GM21576 (cell line): ENCODE results near the gene PDE11A.
A peak's percentile ranks its signal among the peaks of the same experiment; 100 is the strongest.

Experiments used
- ATAC-seq: cut with Tn5 transposase; IDR thresholded peaks from one replicate; pipeline ENCODE4 v1.9.1; 2021; ENCODE audit warnings: mild to moderate bottlenecking, moderate library complexity; ENCODE audit not compliant: unreplicated experiment

PDE11A gene

DNA sequence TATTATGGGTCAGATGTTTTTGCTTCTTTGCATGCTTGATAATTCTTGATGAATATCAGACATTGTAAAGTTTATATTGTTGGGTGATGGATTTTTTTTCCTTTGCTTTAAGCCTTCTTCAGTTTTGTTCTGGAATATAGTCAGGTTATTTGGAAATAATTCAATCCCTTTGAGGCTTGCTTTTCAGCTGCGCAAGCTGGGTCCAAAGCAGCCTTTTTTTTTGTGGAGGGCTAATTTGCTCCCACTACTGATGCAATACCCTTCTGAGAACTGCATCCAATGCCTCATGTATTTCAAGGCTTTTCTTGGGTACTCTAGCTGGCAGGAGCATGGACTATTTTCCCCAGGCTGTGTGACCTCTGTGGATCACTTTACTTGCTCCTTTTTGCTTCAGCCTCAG lies 434.1 kb downstream of the PDE11A start:
- ATAC-seq, result no peak

DNA sequence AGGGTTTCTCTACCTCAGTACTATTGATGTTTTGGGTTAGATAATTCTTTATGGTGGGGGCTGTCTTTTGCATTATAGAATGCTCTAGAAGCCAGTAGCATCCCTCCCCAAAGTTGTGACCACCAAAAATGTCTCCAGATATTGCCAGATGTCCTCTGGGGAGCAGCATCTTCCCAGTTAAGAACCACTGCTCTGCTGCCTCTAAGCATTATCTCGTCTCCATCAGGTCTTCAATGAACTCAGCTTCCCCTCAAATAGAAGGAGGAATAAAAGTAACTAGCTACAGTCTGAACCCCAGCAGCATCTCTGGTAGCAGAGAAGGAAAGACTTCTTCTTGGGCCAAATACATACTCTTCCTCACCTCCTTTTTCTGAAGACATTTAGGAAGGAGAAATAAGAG lies 435.9 kb downstream of the PDE11A start:
- ATAC-seq, result no peak

- no peak for ATAC-seq
Measured at GRCh38 chr2:177635696-177636095, 436.9 kb downstream of the PDE11A start.

DNA sequence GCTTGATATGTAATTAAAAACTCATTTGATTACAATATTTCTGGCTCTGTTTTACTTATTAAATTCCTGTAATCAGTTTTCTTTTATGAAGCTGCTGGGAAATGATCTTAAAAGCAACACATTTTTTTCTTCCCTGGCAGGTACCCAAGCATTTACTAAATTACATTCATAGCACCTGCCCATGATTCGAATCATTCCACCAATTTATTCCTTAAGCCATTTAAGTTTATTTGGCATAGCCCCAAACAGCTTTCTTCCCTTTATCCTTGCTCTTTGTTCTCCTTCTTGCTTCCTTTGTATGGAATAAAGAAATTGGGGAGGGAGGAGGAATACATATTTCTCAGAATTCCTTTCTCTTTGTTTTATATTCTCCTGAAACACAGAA lies 438.7 kb downstream of the PDE11A start:
- ATAC-seq, result no peak

GRCh38 chr2:177633111-177633510 lies 439.5 kb downstream of the PDE11A start:
- ATAC-seq, result no peak

DNA sequence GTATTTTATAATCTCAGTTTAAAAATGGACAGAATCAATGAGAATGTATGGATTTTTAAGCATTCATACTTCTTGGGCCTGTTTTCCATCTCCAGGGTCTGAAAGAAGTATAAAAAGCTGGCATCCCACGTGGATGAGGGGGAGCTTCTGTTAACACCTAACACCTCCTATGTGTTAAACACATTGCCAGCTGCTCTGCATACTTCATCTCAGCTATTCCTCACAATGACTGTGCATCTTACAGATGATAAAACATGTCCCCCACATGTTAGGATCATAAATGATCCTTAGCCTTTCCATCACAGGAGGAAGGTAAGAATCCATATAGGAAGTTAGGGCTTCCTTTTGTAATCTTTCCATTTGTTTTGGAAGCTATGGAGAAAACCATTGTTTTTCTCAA lies 440.9 kb downstream of the PDE11A start:
- ATAC-seq, result no peak

- no peak for ATAC-seq
Measured at GRCh38 chr2:177629357-177630024, 443.1 kb downstream of the PDE11A start.

GRCh38 chr2:177628831-177629230 lies 443.7 kb downstream of the PDE11A start:
- no peak for ATAC-seq

- ATAC-seq, result no peak
Measured at GRCh38 chr2:177625744-177626650, 446.6 kb downstream of the PDE11A start.

DNA sequence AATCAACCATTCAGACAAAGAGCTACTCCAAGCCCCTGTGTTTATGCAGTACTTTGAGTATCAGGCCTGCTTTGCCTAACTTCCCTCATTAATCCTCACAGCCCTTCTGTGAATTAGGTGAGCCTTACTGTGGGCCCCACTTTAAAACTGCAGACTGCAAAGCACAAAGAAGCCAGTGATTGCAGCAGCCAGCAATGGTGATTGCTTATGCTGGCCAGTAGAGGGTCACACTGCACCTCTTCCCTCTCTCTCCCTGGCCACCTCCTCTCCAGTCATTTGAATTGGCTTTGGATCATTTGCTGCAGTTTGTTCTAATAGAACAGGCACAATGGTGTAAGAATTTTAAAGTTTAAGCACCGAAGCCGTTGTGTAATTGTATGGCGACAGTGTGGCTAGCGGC lies 450.1 kb downstream of the PDE11A start:
- no peak for ATAC-seq

- ATAC-seq, result no peak
Measured at GRCh38 chr2:177619986-177620385, 452.6 kb downstream of the PDE11A start.

- no peak for ATAC-seq
Measured at GRCh38 chr2:177619461-177619860, 453.1 kb downstream of the PDE11A start.

DNA sequence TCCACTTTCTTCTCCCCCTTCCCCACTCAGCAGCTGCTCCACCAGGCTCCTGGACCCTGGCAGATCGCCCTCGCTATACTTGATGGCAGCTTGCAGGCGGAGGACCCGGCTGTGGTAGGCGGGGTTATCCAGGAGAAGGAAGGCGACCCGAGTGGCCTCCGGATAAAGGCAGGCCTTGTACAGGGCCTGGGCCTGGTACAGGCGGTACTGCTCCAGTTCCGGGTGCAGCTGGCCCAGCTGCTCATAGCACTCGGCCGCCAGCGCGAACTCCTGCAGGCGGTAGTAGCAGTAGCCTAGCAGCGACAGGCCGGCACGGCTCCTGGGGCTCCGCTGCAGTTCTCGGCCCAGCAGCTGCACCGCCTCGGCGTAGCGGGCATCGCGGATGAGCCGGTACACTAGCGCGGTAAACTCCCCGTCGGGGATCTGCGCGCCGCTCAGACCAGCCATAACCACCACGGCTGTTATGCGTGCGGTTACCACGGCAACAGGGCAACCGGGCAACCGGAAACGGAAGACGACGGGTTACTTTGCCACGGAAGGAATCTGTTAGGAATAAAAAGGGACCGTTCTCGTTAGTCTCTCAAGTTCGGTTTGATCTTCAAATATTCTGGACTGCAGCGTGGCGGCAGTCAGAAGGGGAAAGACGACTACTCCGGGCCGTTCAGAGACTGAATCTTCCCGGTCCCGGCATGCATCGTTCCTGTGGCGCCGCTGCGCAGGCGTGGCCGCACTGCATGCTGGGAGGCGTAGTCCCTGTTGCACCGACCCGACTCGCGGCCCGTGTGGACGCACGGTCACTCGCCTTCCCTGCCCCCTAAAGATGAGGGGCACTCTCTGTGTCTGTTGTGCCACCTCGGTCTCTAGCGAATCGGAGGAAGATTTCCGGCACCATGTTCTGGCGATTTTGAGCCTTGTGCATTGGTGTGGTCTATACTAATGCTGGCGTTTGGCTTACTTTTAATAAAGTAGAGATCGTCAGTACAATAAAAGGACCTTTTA lies 454.0 kb downstream of the PDE11A start:
- peak; percentile 98 for ATAC-seq

- peak; percentile 3 for ATAC-seq
Measured at GRCh38 chr2:177617849-177618248, 454.7 kb downstream of the PDE11A start.

DNA sequence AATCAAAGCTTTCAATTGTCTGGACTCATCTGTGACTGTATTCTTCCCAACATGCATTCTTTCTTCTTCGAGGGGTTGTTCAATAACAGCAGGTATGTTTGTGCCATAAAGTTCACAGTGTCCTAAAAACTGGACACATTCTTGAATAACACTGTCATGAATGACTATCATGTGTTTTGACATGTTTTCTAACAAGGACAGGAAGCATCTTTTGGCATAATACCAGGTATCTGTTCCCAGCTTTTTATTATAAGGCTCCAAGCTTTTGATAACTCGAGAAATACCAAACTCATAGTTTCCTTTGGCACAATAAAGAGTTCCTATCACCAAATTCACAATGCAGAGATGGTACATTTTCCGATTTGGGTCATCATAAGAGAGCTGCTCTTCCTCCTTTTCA lies 455.8 kb downstream of the PDE11A start:
- ATAC-seq, result no peak

GRCh38 chr2:177616066-177616465 lies 456.5 kb downstream of the PDE11A start:
- ATAC-seq, result no peak

GRCh38 chr2:177612659-177613058 lies 459.9 kb downstream of the PDE11A start:
- no peak for ATAC-seq

- no peak for ATAC-seq
Measured at GRCh38 chr2:177611310-177611886, 461.2 kb downstream of the PDE11A start.

- ATAC-seq, result no peak
Measured at GRCh38 chr2:177610813-177611212, 461.8 kb downstream of the PDE11A start.

DNA sequence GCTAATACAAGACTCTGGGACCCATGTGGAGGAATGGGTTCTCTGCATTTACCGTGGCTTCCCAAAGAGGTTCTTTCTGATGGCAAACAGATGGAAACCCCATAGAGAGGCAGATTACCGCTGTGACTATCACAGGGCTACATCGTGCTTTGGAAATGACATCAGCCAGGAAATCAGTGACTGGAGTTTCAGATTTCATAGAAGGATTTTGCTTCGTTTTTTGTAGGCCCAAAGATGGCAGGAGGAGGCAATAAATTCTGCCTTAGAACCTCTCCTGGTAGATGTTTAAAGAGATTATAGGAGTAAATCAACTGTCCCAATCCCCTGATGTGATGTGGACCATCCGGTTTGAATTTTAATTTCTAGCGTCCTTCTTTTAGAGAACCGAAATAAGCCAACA lies 465.9 kb downstream of the PDE11A start:
- ATAC-seq, result no peak
